DMS153 (cell line): ENCODE measurements around the gene TSG101.

Source experiments
- DNase-seq: peaks from one replicate; lab custom pipeline; 2025; lab: John Stamatoyannopoulos, UW

The TSG101 gene, protein sequence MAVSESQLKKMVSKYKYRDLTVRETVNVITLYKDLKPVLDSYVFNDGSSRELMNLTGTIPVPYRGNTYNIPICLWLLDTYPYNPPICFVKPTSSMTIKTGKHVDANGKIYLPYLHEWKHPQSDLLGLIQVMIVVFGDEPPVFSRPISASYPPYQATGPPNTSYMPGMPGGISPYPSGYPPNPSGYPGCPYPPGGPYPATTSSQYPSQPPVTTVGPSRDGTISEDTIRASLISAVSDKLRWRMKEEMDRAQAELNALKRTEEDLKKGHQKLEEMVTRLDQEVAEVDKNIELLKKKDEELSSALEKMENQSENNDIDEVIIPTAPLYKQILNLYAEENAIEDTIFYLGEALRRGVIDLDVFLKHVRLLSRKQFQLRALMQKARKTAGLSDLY

DNA sequence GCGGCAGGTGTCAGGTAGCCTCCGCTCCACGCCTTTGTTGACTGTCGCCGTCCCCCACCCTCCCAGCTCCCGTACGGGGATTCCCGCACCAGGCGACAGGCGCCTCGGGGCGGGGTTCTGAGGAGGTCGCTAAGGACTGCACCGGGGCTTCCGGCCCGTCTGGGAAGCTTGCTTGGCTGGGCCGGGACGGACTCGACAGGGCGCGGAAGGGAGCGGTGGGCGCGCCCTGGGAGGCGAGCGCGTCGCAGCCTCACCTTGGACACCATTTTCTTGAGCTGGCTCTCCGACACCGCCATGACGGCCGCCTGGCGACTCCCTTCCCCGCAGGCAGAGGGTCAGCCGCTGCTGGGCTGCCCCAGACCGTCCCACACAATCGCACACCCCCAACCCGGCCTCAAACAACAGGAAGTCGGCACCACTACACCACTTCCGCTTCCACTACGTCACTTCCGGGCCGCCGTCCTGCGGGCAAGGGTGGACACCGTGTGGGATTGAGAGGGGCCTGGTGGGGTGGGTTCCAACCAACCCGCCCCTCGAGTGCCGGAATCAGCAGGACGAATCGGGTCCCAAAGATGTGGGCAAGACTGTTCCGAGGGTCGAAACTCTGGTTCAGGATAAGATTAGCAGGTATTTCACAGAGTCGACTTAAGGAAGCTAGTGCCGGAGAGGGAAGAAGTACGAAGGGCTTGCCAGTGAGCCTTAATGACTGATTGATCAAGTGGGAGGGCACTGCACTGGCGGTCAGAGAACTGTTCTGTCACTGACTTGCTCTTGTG lies at the start of gene TSG101:
Gene TSG101 (minus strand): TSS at position 422 of the 776 bp plus-strand sequence. CDS start 126 bp downstream, at position 296.
- peak; percentile 70 for DNase-seq

DNA sequence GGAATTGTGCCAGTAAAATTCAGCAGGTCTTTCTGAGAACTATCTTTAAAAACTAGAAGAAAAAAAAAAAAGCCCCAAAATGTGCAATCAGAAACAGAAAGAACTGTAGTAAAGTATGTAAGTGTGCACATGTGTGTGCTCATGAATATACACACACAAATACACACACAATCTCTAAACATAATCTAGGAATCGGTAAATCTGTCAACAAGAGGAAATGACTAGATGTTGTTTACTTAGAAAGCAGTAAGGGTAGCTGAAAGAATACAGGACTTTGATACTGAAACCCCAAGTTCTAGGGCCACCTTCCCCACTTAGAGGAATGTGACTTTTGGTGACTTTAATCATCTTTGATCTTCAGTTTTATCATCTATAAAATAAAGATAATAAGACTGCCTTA lies 48.6 kb upstream of the TSG101 start:
- no peak for DNase-seq

DNA sequence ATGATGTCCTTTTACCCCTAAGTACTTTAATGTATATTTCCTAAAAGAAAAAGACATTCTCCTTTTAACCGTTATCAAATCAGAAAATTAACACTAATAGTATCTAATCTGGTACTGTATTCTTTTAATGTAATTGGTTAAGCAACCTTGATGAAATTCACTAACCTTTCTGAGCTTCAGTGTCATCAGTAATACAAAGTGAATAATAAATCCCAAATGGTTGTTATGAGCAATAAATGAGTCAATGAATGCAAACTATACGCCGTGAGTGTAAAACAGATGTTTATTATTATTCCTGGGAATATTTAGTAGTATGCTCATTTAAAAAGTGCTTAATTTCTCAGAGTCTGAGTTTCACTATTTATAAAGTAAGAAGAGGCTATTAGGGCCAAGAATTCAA lies 40.3 kb upstream of the TSG101 start:
- DNase-seq: no peak

DNA sequence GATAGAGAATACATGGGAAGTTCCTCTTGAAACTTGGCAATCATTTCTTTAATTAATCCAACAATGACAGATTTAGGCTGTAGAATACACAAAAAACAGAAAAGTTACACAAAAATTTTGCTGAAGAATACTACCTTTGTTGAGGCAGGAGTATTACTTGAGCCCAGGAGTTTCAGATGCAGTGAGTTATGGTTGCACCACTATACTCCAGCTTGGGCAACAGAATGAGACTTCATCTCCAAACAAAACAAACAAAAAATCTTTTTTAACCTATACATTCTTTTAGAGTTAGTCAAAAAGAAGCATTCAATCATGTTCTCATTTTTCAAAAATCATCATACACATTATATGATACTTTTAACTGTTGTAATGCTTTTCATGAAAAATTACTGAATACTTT lies 39.7 kb upstream of the TSG101 start:
- no peak for DNase-seq

DNA sequence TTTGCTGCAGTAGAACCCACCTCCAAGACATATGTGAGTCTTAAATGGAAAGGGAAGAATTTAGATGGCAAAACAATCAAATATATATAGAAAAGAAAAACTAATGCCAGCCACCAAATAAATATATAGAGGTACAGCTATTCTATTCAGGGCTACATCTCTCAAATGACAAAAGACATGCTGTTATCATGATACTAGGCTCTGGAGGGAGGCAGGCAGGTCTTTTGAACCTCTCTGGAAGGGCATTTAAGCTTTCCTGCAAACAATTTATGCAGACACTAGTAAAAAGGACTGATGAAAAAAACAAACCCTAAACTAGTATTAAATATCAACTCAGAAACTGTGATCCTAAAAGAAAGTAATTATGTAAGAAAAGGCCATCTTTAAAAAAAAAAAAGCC lies 37.4 kb upstream of the TSG101 start:
- DNase-seq: no peak

DNA sequence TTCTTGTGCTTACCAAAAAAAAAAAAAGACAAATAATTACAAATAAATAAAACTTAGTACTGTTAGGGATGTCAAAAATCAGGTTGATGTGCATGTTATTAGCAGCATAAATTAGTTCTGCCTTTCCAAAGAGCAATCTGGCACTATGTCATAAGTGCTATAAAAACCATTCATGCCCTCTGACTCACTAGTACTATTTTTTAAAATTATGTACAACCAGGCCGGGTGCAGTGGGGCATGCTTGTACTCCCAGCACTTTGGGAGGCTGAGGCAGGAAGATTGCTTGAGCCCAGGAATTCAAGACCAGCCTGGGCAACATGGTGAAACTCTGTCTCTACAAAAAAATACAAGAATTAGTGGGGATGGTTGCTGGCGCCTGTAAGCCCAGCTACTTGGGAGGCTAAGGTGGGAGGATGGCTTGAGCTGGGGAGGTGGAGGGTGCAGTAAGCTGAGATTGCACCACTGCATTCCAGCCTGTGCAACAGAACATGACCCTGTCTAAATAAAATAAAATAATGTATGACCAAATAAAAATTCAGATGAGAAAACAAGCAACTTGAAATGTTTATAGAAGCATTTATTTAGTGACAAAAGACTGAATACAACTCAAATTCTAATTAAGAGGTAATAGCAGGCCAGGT lies 36.5 kb upstream of the TSG101 start:
- DNase-seq: no peak

DNA sequence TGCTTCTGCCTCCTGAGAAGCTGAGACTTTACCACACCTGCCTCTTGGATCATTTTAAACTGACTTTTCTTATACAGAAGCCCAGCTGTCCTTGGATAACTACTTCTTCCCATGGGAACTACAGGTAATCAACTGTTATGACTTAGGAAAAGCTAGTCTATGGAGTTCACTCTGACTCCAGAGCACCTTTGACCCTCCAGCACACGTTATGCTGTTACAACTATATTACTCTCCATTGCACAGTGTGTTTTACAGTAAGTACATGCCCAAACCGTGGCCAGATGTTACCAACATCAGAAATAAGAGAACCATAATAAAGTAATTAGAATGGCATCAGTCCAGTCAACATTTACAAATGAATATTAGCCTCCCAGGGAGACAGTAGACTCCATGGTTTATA lies 21.3 kb upstream of the TSG101 start:
- no peak for DNase-seq

DNA sequence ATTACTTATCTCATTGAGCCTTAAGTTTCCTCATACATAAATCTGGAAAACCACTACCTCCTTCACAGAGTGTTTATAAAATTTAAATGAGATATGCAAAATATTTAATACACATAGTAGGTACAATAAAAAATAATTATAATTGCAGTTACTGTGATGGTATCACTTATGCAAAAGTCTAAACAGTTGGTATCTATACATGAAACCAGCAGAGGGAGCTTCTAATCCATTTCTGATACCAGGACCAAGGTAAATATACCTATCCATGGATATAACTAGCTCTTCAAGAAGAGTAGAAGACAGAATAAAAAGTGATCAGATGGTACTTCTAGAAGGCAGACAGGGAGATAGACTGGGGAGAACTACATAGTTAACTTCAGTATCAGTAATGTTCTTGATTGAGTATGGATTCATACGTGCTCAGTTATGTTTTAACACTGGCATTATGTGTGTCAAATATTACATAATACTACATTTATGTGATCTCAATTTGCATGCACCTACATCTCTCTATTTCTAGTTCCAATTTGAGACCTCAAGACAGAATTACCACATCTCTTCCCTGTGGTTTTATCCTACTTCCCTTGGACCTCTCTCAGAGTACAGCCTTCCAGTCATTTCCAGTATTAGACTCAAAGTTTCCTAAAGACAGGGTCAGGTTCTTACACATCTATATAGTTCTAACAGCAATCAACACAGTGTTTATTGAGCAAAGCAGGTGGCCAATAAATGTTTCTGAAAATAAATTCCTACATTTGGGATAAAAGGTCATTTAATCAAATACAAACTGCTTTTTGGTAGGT lies 13.7 kb upstream of the TSG101 start:
- peak; percentile 25 for DNase-seq

DNA sequence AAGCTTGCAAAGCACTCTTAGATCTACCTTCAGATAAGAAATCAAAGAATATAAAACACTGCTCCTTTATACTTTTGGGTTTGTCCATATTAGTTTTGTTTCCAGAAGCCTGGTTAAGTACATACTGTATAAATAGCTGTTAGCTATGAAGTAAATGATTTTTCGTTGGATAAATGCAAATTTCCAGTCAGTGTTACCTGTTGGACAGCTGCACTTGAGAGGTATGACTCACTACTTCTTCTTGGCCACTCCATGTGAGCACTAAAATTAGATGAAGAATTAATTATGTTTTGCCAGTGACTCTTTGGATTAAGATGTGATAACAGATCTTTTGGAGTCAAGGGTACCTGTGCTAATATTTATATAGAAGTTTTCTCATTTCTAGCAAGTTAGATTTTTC lies 9.5 kb upstream of the TSG101 start:
- no peak for DNase-seq

DNA sequence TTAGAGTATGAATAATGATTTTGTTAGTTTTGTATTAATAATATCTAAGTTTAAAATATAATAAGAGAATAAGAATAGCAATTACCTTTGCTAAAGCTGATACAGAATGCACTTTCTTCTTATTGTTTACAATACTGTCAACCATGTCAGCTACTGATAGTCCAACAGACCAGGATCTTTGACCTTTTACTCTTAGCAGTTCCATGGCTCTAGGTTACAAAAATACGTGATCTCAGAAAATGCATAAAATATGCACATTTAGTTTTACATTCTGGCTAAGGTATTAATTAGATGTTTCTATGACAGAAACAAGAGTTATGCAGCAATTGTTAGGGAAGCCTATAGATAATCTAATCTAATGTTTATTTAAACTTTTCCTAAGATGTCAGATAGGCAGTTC lies 7.5 kb upstream of the TSG101 start:
- no peak for DNase-seq

DNA sequence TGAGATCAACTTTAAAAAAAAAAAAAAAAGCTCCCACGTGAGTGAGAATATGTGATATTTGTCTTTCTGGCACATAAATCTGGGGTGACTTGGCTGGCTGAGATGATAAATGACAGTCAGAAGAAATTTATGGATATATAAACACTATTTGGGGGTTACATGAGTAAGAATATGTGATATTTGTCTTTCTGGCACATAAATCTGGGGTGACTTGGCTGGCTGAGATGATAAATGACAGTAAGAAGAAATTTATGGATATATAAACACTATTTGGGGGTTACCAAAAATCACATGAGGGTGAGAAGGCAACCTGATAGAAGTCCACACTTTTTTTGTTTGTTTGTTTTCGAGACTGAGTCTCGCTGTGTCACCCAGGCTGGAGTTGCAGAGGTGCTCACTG lies 6.6 kb upstream of the TSG101 start:
- no peak for DNase-seq

DNA sequence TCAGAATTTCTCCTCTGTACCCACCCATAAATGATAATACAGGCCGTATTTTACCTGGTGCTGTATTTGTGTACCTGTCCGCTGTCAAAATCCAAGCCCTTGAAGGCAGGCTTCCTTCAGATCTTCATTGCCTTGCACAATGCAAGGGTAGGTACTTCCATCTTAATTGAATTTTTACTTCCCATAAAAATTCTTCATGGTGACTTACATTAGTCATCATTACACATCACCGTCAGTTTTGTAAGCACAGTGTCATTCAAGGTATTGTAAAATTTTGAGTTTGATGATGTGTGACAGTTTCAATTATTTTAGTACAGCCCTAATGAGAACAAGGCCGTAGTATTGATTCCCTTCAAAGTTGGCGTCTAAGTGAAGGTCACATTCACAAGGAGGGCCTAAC lies 770 bp upstream of the TSG101 start:
- no peak for DNase-seq

DNA sequence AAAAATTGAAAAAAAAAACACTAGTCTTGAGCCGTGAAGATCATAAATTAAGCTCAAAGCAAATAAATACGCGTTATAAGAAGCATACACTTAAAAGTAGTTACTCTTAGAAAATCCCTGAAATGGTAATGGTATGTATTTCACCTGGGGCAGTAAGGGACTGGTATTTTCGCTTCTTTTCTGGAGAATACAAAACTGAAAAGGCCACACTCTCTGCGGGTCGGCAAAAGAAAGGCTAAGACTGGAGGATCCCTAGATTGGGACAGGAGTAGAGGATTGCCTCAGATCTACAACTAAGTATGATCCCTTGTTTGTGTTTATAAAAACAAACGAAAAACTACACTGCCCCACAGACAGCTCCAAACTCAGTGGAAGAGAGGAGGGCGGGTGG lies 617 bp downstream of the TSG101 start:
- DNase-seq: no peak

DNA sequence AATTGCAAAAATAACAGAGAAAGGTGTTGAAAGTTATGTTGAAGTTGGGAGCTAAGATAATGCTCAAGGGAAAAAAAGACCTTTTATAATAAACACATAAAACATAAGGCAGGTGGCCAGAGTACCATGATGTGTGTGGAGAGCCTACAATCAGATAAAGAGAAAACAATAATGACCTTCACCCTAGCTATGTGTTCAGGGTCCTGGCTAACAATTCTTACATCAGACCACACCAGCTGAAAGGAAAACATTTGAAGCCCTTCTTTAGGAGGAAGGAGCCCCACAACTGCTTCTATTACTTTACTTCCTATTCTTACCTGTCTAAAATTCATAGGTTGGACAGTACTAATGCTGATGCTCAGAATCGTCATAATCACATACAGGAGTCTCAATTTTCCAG lies 2.5 kb downstream of the TSG101 start:
- DNase-seq: no peak

DNA sequence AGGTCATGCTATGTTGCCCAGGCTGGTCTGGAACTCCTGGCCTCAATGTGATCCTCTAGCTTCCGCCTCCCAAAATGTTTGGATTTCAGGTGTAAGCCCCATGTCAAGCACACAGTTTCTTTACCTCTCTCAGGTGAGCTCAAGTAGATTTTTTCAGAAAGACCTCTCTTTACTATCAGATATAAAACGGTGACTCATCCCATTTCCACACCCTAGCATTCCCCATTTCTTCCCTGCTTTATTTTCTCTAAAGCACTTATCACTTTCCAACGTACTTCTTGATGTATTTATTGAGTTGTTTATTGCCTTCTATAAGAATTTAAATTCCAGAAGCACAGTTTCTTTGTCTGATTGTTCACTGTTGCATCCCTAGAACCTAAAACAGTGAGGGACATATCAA lies 3.7 kb downstream of the TSG101 start:
- DNase-seq: no peak

DNA sequence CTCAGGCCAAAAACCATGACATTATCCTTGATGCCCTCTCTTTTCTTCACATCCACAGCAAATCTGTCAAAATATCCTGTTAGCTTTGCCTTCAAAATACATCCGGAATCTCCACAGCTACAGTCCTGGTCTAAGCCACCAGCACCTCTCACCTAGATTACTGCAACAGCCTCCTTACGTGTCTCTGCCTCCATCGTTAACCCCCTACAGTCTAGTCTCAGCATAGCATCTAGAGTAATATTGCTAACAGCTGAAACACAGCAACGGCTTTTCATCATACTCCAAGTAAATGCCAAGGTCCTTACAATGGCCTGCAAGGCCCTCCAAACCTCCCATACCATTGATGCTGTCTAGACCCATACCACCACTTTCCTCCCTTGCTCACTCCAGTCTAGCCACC lies 4.4 kb downstream of the TSG101 start:
- DNase-seq: no peak

DNA sequence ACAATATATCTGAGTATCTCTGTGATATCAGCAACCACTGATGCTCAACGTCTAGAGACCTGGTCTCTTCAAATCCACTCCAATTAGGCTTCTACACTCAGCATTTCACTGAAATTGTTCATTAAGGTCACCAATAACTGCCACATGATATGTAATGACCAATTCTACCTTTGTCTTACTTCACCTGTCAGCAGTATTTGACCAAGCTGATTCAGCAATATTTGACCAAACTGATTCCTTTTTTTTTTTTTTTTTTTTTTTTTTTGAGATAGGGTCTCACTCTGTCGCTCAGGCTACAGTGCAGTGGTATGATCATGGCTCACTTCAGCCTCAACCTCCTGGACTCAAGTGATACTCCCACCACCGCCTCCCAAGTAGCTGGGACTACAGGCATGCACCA lies 5.6 kb downstream of the TSG101 start:
- DNase-seq: no peak

DNA sequence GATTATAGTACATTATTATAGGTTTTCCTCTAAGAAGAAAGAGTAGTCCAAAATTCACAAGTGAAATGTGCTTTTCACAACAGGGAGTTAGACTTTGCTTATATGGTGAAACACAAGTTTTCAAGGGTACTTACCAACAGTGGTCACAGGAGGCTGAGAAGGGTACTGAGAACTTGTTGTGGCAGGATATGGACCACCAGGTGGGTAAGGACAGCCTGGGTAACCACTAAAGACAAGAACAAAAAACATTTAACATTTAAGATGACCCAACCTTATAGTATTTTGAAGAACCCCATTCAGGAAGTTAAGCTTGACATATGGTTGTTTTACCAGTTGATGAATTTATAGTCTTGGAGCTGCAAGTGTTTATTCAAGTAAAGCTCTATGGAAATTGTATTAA lies 24.4 kb downstream of the TSG101 start:
- DNase-seq: no peak

DNA sequence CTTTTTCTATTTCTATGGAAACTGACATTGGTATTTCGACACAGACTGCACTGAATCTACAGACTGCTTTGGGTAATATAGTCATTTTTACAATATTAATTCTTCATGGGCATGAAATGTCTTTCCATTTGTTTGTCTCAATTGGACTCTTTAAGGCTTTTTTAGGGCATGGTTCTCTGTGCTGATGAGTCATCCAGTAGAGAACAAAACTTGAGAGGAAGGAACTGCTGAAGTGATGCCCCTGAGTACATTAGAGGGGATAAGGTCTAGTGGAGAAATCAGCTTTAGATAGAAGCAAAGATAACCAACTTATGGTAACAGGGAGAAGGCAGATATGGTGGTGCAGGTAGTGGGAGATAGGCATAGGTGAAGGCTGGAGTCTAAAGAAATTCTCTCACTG lies 25.1 kb downstream of the TSG101 start:
- no peak for DNase-seq

DNA sequence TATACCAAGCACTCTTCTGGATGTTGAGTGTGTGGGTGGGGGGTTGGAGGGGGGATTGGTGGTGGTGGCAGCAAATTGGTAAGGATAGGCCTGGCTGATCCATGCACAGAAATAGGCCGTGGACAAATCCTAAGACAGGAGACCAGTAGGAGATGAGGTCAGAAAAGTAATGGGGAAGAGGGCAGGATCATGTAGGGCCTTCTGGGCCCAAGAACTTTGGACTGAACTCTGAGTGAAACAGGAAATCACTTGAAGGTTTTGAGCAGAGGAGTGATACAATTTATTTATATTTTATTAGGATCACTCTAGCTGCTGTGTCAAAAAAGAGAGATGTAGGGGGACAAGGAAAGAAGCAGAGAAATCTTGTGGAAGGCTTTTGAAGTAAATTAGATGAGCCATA lies 28.7 kb downstream of the TSG101 start:
- DNase-seq: no peak

DNA sequence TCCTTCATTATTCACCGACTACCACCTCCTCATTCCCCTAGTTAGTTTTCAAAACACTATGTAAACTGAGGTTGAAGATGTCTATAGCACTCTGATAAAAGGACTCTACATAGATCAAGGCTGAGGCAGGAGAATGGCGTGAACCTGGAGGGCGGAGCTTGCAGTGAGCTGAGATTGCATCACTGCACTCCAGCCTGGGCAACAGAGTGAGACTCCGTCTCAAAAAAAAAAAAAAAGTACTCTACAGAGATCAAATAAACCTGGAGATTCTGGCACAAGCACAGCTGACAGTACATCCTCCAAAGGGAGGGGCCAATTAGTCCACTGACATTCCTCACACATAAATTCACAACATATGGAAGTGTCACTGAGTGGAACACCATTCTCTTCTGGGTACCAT lies 31.0 kb downstream of the TSG101 start:
- no peak for DNase-seq

DNA sequence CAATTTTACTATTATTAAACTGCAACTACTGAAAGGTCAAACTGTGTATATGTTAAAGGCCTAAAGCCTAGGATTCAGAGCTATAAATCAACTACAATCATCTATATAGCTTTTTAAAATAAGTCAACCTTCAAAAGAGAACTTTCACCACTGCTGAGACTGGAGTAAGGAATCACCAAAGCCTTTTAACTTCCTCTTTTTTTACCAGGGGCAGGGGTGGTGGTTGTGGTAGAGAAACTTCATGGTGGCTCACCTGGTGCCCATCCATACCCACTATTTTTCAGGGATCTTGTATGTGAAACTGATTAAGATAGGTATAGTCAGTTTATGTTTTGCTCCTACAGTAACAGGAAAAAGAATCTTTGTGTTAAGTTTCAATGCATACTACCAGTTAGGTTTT lies 31.5 kb downstream of the TSG101 start:
- no peak for DNase-seq
